Mucosa of stomach (tissue), 1 donor: ENCODE measurements around the gene OFD1.

ENCODE experiments used
- H3K27me3 ChIP-seq: one replicate; pipeline ENCODE4 v1.7.0; 2013; ENCODE audit warnings: mild to moderate bottlenecking, low read length; ENCODE audit not compliant: control insufficient read depth, insufficient read depth
- H3K36me3 ChIP-seq: one replicate; pipeline ENCODE4 v1.7.0; 2013; ENCODE audit warnings: low read length; ENCODE audit not compliant: control insufficient read depth, insufficient read depth
- H3K4me1 ChIP-seq: one replicate; pipeline ENCODE4 v1.7.0; 2013; ENCODE audit warnings: mild to moderate bottlenecking, low read length; ENCODE audit not compliant: control insufficient read depth, insufficient read depth
- H3K4me3 ChIP-seq: one replicate; pipeline ENCODE4 v1.7.0; 2013; ENCODE audit warnings: low read length
- H3K9ac ChIP-seq: one replicate; pipeline ENCODE4 v1.7.0; 2013; ENCODE audit warnings: mild to moderate bottlenecking, low read length, moderate library complexity
- H3K9me3 ChIP-seq: one replicate; pipeline ENCODE4 v1.7.0; 2013; ENCODE audit warnings: mild to moderate bottlenecking, low read length, moderate library complexity; ENCODE audit not compliant: control insufficient read depth
- donor health status: Pancreatic carcinoma.

OFD1 gene

DNA sequence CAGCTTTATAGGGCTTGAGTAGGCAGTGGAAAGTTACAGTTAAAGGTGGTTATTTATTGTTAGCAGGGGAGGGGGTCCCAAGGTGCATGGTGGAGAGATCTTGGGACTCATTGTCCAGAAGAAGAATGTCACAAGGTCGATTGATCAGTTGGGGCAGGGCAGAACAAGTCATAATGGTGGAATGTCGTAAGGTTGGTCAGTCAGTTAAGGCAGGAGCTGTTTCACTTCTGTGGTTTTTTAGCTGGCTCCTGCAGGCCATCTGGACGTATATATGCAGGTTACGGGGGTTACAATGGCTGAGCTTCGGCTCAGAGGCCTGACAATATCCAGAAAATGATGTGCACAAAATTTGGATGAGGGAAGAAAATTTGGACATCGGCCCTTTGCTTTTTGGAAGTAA, 7.1 kb downstream of the OFD1 start:
- no peaks in the 10 kb centered on the region for H3K9me3 ChIP-seq
- H3K36me3 ChIP-seq, result no peaks in the 10 kb centered on the region
- H3K4me3 ChIP-seq, result no peak overlapping the region
- peaks cover 2% of the 10 kb centered on the region for H3K4me1 ChIP-seq
- no peak overlapping the region for H3K9ac ChIP-seq
- no peaks in the 10 kb centered on the region for H3K27me3 ChIP-seq

DNA sequence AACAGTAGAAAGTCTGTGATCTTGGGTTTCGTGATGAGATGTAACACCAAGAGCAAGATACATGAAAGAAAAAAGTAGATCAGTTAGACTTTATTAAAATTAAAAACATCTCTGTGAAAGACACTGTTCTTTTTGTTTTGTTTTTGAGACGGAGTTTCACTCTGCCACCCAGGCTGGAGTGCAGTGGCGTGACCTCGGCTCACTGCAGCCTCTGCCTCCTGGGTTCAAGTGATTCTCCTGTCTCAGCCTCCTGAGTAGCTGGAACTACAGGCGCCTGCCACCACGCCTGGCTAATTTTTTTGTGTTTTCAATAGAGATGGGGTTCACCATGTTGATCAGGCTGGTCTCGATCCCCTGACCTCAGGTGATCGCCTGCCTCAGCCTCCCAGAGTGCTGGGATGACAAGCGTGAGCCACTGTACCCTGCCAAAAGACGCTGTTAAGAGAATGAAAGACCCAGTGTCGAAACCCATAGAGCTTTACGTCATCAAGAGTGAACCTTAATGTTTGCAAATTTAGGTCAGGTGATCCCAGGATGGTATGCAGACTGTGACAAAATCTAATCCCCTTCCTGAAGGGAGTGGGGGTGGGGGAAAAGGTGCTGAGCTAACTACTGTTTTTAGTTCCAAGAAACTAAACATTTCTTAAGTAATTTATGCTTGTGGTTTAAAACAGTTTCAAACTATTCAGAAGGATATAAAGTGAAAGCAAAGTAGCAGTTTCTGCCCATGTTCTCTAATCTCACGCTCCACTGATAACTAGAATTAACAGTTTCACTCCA, 8.0 kb downstream of the OFD1 start:
- Histone ChIP-seq H3K9ac (no peak overlapping the region), H3K4me3 (no peak overlapping the region), H3K27me3 (no peaks in the 10 kb centered on the region), H3K4me1 (no peaks in the 10 kb centered on the region), H3K36me3 (no peaks in the 10 kb centered on the region), H3K9me3 (no peaks in the 10 kb centered on the region)

DNA sequence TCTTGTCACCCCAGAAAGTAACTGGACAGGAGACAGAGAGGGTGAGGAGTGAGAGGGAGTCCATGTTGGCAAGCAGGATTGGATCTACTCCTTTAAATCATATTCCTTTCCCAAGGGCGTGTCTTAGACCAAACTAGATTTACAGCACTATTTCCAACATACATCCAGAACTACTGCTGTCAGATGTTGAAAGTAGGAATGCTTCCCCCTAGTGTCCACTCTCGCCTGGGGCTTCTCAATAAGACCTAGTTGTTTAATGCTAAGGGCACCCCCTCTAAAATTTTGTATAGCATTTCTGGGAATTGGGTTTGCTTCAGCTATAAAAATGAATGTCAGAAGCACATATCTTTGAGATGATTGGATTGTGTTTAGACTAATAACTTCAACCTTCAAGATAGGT, 13.3 kb downstream of the OFD1 start:
- no peak overlapping the region for H3K9ac ChIP-seq
- no peaks in the 10 kb centered on the region for H3K27me3 ChIP-seq
- no peaks in the 10 kb centered on the region for H3K4me1 ChIP-seq
- no peak overlapping the region for H3K4me3 ChIP-seq
- no peaks in the 10 kb centered on the region for H3K36me3 ChIP-seq
- no peaks in the 10 kb centered on the region for H3K9me3 ChIP-seq

DNA sequence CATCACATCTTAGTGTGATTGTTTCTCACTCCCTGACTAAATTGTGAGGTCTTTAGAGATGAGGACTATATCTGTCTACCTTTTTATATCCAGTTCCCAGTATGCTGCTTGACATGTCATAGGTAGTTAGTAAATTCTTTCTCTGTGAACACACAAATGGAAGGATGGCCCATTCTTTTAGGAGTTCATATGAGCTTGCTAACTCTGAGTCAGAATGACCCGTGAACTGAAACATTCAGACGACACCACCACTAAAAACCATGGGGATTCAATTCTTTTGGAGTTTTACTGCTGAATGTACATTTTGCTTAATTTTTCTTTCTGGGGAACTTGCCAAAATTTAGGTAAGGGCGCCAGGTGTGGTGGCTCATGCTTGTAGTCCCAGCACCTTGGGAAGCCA, 13.9 kb downstream of the OFD1 start:
- Histone ChIP-seq H3K4me1 (no peaks in the 10 kb centered on the region), H3K27me3 (no peaks in the 10 kb centered on the region), H3K9me3 (no peaks in the 10 kb centered on the region), H3K9ac (no peak overlapping the region), H3K36me3 (no peaks in the 10 kb centered on the region), H3K4me3 (no peak overlapping the region)

DNA sequence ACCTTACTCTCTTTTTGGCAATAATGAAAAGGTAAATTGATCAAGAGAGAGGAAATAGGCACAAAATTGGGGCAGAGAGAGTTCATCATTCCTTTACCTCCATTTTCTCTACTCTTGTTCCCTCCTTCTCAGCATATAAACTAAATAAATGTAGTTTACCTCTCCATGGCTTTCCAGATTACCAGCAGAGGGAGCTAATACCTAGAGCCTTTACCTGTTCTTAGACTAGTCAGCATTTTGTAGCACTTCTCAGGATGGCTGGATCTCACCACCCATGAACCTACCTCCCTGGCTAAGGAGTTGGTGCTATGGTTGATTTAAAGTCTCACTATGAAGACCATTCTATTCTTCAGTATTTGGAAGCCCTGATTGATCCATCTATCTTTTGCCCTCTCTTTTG, 15.7 kb downstream of the OFD1 start:
- Histone ChIP-seq H3K27me3 (no peaks in the 10 kb centered on the region), H3K36me3 (no peaks in the 10 kb centered on the region), H3K9me3 (no peaks in the 10 kb centered on the region), H3K4me3 (no peak overlapping the region), H3K4me1 (no peaks in the 10 kb centered on the region), H3K9ac (no peak overlapping the region)

DNA sequence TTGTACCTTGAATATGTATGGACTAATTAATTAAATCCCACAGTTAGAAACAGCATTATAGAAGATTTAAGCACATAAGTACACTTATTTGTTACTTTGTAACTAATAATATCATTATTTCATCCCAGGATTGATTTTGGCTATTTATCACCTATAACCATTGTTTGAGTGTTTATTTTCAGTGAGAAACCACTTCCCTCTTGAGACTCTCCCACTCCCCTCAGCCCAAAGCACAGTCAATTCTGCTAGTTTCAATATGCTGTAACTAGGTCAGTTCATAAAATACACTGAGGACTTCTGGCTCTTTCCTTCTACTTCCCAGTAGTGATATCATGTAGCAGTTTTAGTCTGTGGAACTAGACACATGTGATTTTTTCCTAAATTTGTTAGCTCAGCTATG, 16.3 kb downstream of the OFD1 start:
- H3K9ac ChIP-seq, result no peak overlapping the region
- no peaks in the 10 kb centered on the region for H3K36me3 ChIP-seq
- H3K9me3 ChIP-seq, result no peaks in the 10 kb centered on the region
- no peak overlapping the region for H3K4me3 ChIP-seq
- H3K4me1 ChIP-seq, result no peaks in the 10 kb centered on the region
- no peaks in the 10 kb centered on the region for H3K27me3 ChIP-seq

DNA sequence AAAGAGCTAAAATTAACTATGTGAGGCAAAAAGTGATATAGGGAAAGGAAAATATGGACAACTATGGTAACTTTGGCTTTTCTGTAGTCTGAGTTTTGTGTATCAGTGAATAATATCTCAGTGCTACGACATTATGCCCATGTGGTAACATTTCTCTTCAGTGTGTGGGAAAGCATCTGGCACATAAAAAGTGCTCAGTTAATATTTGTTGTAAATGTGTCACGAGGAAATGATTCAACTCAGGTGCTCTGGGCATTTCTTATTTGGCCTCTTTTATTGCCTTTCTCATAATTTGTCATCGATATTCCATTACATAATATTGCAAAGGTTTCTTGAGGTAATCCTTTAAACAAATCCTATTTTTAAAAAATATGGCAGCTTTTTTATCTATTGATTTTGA, 17.6 kb downstream of the OFD1 start:
- H3K9me3 ChIP-seq, result no peaks in the 10 kb centered on the region

DNA sequence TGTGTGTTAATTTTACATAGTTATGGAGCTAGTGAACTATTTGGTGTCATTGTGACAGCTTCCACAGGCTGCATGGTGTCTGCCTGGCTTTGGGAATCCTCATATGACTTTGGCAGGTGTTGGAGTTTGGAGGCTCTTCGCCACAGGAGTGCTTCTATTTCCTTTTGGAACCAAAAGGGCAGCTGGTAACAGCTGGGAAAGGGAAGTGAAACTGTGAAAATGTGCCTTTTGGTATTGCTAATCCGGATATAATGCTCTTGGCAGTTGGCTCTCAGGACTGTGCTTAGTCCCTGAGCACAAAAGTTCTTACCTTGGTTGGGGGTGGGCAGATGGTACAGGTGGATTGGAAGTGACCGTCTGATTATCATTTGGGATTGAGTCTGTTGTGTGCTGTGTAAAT, 18.1 kb downstream of the OFD1 start:
- Histone ChIP-seq H3K9me3 (no peaks in the 10 kb centered on the region), H3K4me1 (no peaks in the 10 kb centered on the region), H3K4me3 (no peak overlapping the region), H3K27me3 (no peaks in the 10 kb centered on the region), H3K36me3 (no peaks in the 10 kb centered on the region), H3K9ac (no peak overlapping the region)

More for the DNA sequence above, 17.6 kb downstream of the OFD1 start:
- no peaks in the 10 kb centered on the region for H3K4me1 ChIP-seq
- H3K4me3 ChIP-seq, result no peak overlapping the region
- no peak overlapping the region for H3K9ac ChIP-seq
- H3K27me3 ChIP-seq, result no peaks in the 10 kb centered on the region
- no peaks in the 10 kb centered on the region for H3K36me3 ChIP-seq

DNA sequence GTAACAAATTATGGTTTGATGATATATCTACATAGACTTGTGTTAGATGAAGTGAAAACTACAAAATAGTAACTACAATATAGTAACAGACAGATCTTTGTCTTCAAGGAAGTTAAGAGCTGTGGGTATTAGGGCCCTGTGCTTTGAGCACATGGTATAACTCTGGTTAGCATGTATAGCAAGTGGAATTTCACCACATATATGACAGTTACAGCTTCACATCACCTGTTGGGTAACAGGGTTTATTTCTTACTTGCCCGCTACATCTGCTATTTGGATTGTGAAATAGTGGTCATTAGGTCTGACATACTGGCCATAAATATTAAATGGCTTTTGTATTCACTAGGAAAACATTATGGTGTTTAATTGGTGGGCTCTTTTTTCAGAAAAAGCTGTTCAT, 20.2 kb downstream of the OFD1 start:
- Histone ChIP-seq H3K9me3 (no peaks in the 10 kb centered on the region), H3K4me1 (no peaks in the 10 kb centered on the region), H3K9ac (no peak overlapping the region), H3K4me3 (no peak overlapping the region), H3K27me3 (no peaks in the 10 kb centered on the region), H3K36me3 (no peaks in the 10 kb centered on the region)

DNA sequence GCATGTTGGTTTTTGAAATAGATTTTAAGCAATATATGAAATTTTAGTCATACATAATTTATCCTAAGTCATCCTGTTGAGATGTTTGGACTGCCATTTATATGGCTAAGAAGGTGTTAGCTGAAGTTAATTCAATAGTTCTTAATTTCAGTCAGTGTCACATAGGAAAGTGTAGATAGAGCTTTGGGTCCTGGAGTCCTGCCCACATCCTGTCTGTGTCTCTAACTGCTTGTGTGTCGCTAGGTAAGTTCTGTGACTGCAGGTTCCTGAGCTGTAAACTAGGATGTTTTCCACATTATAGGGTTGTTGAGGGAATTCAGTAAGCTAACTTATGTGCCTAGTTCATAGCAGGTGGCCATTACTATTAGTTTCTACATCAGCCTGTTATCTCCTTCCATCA, 20.7 kb downstream of the OFD1 start:
- Histone ChIP-seq H3K4me3 (no peak overlapping the region), H3K36me3 (no peaks in the 10 kb centered on the region), H3K9me3 (no peaks in the 10 kb centered on the region)

DNA sequence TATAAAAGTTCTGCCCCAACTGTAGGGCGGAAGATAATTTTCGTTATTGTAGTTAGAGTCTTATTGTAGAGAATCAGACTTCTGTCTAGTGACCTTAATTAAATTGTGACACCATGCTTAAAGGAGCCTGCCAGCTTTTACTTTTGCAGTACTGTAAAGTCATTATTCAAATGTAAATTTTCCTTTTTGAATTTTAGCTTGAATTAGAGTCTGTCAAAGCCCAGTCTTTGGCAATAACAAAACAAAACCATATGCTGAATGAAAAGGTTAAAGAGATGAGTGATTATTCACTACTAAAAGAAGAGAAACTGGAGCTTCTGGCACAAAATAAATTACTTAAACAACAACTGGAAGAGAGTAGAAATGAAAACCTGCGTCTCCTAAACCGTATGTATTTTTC, 21.8 kb downstream of the OFD1 start:
- Histone ChIP-seq H3K4me1 (no peaks in the 10 kb centered on the region), H3K27me3 (no peaks in the 10 kb centered on the region), H3K9ac (no peak overlapping the region), H3K4me3 (no peak overlapping the region), H3K9me3 (no peaks in the 10 kb centered on the region), H3K36me3 (no peaks in the 10 kb centered on the region)

More for the DNA sequence above, 20.7 kb downstream of the OFD1 start:
- no peaks in the 10 kb centered on the region for H3K4me1 ChIP-seq
- no peaks in the 10 kb centered on the region for H3K27me3 ChIP-seq
- H3K9ac ChIP-seq, result no peak overlapping the region

DNA sequence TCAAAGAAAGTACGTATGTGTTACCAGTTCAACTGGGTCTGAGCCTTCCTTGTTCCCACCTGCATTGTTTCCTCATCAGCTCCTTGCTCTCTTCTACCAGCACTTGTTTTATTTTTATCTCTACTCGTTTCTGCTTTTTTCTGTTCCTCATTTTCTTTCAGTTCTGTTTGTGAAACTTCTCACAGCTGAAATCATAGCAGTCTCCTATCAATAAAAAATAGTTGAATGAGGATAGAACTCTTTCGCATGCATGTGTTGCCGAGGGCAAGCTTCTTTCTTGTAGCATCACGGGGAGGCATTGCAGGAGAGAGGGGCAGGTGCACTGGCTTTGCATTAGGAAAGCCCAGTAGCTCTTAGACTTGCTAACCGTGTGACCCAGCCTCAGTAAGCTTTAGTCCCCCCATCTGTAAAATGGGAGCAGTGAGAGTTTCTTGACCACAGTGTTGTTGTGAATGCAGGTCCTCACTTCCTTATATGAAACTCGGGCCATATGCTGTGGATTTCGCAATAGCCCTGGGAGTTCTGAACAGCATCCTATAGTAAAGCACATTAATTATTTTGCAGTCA, 24.7 kb downstream of the OFD1 start:
- no peaks in the 10 kb centered on the region for H3K36me3 ChIP-seq
- H3K27me3 ChIP-seq, result no peaks in the 10 kb centered on the region
- peaks cover under 1% of the 10 kb centered on the region for H3K4me1 ChIP-seq
- no peaks in the 10 kb centered on the region for H3K9me3 ChIP-seq
- H3K4me3 ChIP-seq, result no peak overlapping the region
- no peak overlapping the region for H3K9ac ChIP-seq
